Tibial nerve (tissue), 4 donors: ENCODE measurements around the gene EREG. TPM values are rescaled to one million over a fixed set of nuclear protein-coding genes. Genes with fewer than 3 reads are reported as not detected.

Source experiments
- DNase-seq, 2 donors: peaks; one replicate each; pipeline ENCODE4 v3.0.0-alpha.2; 2019; ENCODE audit warnings: low spot score in 2 of 2
- H3K27ac ChIP-seq, 4 donors: fragments of 200-600 bp; sonication (generic) in 3 of 4; one replicate each; pipeline ENCODE4 v1.5.1; 2017 to 2019; ENCODE audit warnings: mild to moderate bottlenecking in 1 of 4
- H3K27me3 ChIP-seq, 2 donors: fragments of 200-600 bp; sonication (generic) in 1 of 2; one replicate each; pipeline versions ENCODE4 v1.5.1 to v1.6.0; 2017 to 2019
- H3K36me3 ChIP-seq, 3 donors: fragments of 200-600 bp; sonication (generic); one replicate each; pipeline ENCODE4 v1.5.1; 2018 to 2019
- H3K4me1 ChIP-seq, 4 donors: fragments of 200-600 bp; sonication (generic) in 3 of 4; one replicate each; pipeline ENCODE4 v1.5.1; 2017 to 2019
- H3K4me3 ChIP-seq, 4 donors: fragments of 200-600 bp; sonication (generic) in 3 of 4; one replicate each; pipeline ENCODE4 v1.5.1; 2017 to 2019; ENCODE audit warnings: mild to moderate bottlenecking in 1 of 4, moderate library complexity in 1 of 4
- H3K9me3 ChIP-seq, 4 donors: fragments of 200-600 bp; sonication (generic) in 3 of 4; one replicate each; pipeline ENCODE4 v1.5.1; 2017 to 2019
- EP300 ChIP-seq, 2 donors: sonication (generic); formaldehyde crosslinking; IDR thresholded peaks; one replicate each; pipeline ENCODE4 v1.6.1; 2017; ENCODE audit warnings: antibody characterized with exemption in 2 of 2, mild to moderate bottlenecking in 1 of 2
- POLR2A ChIP-seq, 2 donors: fragments of 450-650 bp; IDR thresholded peaks; one replicate each; pipeline ENCODE4 v1.6.1; 2017; ENCODE audit warnings: antibody characterized with exemption in 2 of 2, mild to moderate bottlenecking in 2 of 2, moderate library complexity in 2 of 2
- WGBS, 2 donors: methylation state at CpG; one replicate each; pipeline ENCODE4 v1.1.5; 2018; 5-methylcytosine and 5-hydroxymethylcytosine counted together
- total RNA-seq, 4 donors: library from RNA; depleted of rRNA; stranded (reverse); fragments of >200 nt; gene quantifications; one replicate each; pipeline ENCODE4 v1.1.0, GENCODE V29; 2016
- TF ChIP-seq, protein P1 (sequence below), 5 experiments: fragments of 200-600 bp in 3 of 5; fragments of 450-650 bp in 2 of 5; sonication (generic) in 3 of 5; IDR thresholded peaks; one replicate each; pipeline ENCODE4 v1.5.1; 2016 to 2019; ENCODE audit warnings: antibody characterized with exemption in 5 of 5, mild to moderate bottlenecking in 3 of 5, moderate library complexity in 2 of 5

Gene EREG
- total RNA-seq, 4 donors from 2014 or later: 0.20 to 0.21 TPM; not detected in 2

DNA sequence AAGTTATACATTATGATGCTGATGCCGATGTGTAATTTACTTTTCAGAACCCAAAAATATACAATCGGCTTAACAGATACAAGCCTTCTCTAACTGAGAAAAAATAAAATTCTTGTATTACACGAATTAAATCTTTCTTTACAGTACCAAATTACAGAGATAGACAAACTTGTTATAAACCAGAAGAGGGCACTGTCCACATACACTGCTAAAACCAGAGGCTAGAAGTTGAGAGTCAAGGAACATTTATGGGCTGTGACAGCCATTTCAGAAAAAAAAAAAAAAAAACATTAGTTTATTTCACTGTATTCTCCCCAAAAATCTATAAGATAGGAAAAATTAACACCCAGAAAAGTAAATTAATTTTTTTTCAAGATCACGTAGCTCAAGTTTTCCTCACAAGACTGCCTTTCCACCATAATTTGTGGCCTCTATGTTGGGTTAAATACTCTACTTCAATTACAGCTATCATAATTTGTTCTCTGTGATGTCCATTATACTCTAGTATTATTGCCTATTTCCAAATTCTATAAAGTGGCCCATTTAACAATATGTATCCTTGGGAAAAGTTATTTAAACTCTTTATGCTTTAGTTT lies 12.0 kb downstream of the EREG start:
- DNase-seq: no peak
- H3K9me3 ChIP-seq: no peaks in the 10 kb centered on the region
- no peaks in the 10 kb centered on the region for H3K4me1 ChIP-seq
- no peak overlapping the region for H3K27ac ChIP-seq
- WGBS, 2 donors: 61 to 62% methylated on average over 4 of the region's 4 CpGs
- H3K4me3 ChIP-seq: no peak overlapping the region
- no peaks in the 10 kb centered on the region for H3K36me3 ChIP-seq
- no peaks in the 10 kb centered on the region for H3K27me3 ChIP-seq
- no peak for TF ChIP-seq POLR2A (IDR thresholded peaks at IDR 0.05)
- no peak for TF ChIP-seq EP300 (IDR thresholded peaks at IDR 0.05)
- TF ChIP-seq, protein P1, sequence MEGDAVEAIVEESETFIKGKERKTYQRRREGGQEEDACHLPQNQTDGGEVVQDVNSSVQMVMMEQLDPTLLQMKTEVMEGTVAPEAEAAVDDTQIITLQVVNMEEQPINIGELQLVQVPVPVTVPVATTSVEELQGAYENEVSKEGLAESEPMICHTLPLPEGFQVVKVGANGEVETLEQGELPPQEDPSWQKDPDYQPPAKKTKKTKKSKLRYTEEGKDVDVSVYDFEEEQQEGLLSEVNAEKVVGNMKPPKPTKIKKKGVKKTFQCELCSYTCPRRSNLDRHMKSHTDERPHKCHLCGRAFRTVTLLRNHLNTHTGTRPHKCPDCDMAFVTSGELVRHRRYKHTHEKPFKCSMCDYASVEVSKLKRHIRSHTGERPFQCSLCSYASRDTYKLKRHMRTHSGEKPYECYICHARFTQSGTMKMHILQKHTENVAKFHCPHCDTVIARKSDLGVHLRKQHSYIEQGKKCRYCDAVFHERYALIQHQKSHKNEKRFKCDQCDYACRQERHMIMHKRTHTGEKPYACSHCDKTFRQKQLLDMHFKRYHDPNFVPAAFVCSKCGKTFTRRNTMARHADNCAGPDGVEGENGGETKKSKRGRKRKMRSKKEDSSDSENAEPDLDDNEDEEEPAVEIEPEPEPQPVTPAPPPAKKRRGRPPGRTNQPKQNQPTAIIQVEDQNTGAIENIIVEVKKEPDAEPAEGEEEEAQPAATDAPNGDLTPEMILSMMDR (IDR thresholded peaks at IDR 0.05): peak in 4 of 5 experiments; percentile 19 to 55 (median 39)

DNA sequence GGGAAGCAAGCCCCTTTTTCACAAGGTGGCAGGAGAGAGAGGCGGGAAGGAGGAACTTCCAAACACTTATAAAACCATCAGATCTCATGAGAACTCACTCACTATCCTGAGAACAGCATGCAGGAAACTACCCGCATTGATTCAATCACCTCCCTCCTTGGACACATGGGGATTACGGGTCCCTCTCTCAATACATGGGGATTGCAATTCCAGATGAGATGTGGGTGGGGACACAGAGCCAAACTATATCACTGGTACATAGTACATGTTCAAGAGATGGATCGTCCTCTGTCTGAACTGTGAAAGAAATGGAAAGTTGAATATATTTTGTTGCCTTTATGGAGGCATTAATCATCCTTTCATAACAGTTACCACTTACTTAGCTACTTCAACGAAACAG lies 12.8 kb downstream of the EREG start:
- Histone ChIP-seq H3K27me3 (no peaks in the 10 kb centered on the region), H3K4me3 (no peak overlapping the region), H3K36me3 (no peaks in the 10 kb centered on the region), H3K4me1 (no peaks in the 10 kb centered on the region), H3K27ac (no peak overlapping the region), H3K9me3 (no peaks in the 10 kb centered on the region)
- 58 to 69% methylated on average over 5 of the region's 5 CpGs for WGBS, 2 donors
- TF ChIP-seq, protein P1 (IDR thresholded peaks at IDR 0.05): no peak
- no peak for TF ChIP-seq POLR2A (IDR thresholded peaks at IDR 0.05)
- TF ChIP-seq EP300 (IDR thresholded peaks at IDR 0.05): no peak
- no peak for DNase-seq

DNA sequence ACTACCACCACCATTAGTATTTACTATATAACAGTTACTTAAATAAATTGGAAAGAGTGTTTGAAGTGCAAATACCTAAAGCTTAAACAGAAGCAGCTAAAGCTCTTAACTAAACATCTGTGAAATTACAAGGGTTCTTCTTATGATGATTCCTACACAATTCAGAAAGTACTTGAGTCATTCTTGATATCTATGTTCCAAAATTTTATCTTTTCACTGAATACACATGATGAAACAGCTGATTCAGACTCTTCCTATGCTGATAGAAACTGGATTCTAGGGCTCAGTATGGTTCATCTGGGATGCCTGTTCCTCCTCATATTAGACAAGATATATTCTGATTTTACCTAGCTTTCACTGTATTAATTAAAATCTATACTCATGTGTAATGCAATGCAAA lies 13.6 kb downstream of the EREG start:
- no peaks in the 10 kb centered on the region for H3K4me1 ChIP-seq
- no peak for DNase-seq
- no peak overlapping the region for H3K4me3 ChIP-seq
- no peaks in the 10 kb centered on the region for H3K36me3 ChIP-seq
- no peaks in the 10 kb centered on the region for H3K27me3 ChIP-seq
- H3K9me3 ChIP-seq: no peaks in the 10 kb centered on the region
- no peak overlapping the region for H3K27ac ChIP-seq
- TF ChIP-seq POLR2A (IDR thresholded peaks at IDR 0.05) (no peak), EP300 (IDR thresholded peaks at IDR 0.05) (no peak)
- TF ChIP-seq, protein P1 (IDR thresholded peaks at IDR 0.05): no peak

DNA sequence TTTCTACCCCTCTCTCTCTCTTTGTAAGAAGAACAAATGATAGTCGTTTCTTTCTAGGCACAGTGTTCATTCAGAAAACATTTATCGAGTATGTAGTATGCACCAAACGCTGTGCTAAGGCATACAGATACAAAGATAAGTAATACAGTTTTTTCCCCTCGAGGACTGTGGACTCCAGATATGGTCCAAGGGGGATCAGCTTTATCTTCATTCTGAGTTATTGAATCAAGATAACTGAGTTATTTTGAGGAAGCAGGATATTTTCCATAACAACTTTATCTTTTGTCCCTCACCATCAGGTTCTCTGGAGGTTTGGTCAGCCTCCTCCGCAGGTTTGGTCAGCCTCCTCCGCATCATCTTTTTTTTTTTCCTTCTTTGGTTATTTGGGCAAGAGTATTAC lies 15.0 kb downstream of the EREG start:
- DNase-seq: no peak
- Histone ChIP-seq H3K27ac (no peak overlapping the region), H3K9me3 (no peaks in the 10 kb centered on the region), H3K36me3 (no peaks in the 10 kb centered on the region), H3K27me3 (no peaks in the 10 kb centered on the region), H3K4me3 (no peak overlapping the region), H3K4me1 (no peaks in the 10 kb centered on the region)
- WGBS, 2 donors: 82 to 85% methylated on average over 6 of the region's 6 CpGs
- TF ChIP-seq, protein P1 (IDR thresholded peaks at IDR 0.05): no peak
- TF ChIP-seq POLR2A (IDR thresholded peaks at IDR 0.05) (no peak), EP300 (IDR thresholded peaks at IDR 0.05) (no peak)

DNA sequence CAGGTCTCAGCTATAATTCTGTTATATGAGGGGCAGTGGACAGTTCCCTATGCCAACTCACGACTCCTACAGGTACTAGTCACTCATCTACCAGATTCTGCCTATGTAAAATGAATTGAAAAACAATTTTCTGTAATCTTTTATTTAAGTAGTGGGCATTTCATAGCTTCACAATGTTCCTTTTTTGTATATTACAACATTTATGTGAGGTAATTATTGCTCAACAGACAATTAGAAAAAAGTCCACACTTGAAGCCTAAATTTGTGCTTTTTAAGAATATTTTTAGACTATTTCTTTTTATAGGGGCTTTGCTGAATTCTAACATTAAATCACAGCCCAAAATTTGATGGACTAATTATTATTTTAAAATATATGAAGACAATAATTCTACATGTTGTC lies 20.4 kb downstream of the EREG start:
- Histone ChIP-seq H3K9me3 (no peaks in the 10 kb centered on the region), H3K36me3 (no peaks in the 10 kb centered on the region), H3K4me1 (no peaks in the 10 kb centered on the region), H3K27ac (no peak overlapping the region), H3K4me3 (no peak overlapping the region), H3K27me3 (no peaks in the 10 kb centered on the region)
- WGBS, 2 donors: 42 to 63% methylated on average over 1 of the region's 1 CpG
- DNase-seq: no peak
- TF ChIP-seq, protein P1 (IDR thresholded peaks at IDR 0.05): no peak
